Measurements from ENCODE around the gene GALK2.
A peak's percentile ranks its signal among the peaks of the same experiment; 100 is the strongest.
"Not testable (repeated sequence)": the region's sequence is repeated elsewhere in the genome, so short reads cannot be mapped to it uniquely, and the experiment has no call there.

Gene GALK2

DNA sequence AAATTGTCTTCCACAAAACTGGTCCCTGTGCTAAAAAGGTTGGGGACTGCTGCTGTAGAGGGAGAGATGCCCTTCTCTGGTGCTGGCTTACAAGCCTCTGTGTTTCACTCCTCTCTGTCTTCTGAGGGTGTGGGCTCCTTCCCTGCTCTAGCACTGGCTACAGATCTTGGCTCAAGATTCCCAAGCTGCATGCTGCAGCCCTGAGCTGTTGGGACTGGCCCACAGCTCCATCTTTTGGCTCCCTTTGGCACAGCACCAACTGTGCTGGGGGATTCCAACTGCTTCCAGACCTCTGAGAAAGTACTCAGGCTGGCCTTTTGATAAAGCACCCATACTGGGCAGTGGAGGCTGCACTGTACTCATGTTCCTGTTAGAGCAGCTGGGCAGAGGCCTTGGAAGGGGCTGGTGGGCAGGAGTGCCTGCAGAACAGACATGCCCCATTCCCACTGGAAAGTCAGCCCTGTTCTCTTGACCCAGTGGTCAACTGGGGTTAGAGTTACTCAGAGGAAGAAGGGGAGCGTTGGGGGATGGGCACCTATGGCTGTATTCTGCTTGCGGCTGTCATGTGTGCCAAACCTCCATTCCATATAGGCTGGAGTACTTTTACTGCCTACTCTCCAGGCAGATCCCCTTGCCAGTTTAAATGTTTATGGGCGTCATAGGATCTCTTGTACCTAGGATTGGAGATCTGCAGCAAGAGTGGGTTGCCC, 55.7 kb downstream of the GALK2 start:
- no peak for DNase-seq

DNA sequence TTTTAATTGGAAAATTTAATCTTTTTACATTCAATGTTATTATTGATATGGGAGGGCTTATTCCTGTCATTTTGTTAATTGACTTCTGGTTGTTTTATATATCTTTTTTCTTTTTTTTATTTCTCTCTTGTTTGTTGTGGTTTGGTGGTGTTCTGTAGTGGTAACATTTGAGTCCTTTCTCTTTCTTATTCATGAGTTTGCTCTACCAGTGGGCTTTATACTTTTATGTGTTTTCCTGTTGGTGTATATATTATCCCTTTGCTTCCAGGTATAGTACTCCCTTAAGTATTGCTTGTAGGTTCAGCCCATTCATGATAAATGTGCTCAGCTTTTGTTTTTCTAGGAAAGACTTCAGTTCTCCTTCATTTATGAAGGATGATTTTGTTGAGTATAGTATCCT, 57.6 kb downstream of the GALK2 start:
- DNase-seq = no peak

DNA sequence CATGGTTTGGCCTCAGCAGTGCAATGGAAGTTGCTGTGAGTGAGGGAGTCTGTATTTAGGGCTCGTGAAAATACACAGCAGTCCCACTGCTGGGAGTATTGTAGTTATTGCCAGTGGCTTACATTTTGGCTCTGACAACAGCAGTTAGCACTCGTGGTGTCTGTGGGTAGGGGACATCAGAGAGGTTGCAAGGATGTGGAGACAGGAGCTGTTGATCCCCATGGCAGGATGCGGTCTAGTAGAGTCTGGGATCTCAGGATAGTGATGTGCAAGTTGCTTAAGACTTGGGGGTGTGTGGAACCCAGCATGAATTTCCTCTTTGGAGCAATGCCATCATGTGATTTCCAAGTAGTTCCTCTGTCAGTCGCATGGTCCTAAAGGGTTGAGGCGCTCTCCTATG, 59.9 kb downstream of the GALK2 start:
- no peak for DNase-seq

DNA sequence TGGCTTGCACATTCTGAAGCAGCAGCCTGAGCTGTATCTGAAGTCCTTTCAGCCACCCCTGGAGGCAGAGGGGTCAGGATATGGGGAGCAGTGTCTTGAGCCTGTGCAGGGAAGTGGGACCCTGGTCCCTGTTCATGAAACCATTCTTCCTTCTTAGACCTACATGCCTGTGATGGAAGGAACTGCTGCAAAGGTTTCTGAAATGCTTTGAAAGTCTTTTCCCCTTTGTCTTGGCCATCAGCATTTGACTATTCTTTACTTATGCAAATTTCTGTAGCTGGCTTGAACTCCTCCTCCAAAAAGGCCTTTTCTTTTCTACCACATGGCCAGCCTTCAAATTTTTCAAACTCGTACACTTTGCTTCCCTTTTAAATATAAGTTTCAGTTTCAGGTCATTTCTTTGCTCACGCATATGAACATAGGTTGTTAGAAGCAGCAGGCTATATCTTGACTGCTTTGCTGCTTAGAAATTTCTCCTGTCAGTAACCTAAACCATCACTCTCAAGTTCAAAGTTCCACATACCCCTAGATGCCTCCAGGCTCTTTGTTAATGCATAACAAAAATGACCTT, 62.3 kb downstream of the GALK2 start:
- DNase-seq = no peak

DNA sequence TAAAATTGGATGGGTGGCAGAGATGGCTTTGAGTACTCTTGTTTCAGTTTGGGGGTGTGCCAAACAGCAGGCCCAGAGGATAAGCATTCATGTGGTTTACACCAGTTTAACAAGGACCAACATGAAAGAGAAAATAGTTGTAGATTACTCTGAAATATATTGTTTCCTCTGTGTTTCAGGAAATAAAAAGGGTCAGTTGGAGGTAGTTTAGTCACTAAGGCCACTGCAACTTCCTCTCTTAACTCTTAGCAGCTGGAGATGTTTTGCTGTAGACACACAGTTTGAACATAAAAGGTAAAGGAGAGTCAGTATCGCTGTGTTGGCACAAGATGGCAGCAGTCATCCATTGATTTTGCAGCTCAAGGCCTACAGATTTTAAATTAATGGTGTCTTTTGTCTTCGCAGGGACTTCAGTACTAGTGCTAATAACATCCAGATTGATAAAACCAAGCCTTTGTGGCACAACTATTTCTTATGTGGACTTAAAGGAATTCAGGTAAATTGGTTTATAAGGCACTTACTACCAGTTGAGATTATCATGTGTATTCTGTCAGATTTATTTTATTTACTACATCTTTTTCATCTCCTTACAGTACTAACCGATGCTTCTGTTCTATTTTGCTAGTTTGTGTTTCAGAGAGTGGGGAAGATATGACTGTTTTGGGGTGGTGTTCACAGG, 65.5 kb downstream of the GALK2 start:
- DNase-seq = peak; percentile 6 to 24

DNA sequence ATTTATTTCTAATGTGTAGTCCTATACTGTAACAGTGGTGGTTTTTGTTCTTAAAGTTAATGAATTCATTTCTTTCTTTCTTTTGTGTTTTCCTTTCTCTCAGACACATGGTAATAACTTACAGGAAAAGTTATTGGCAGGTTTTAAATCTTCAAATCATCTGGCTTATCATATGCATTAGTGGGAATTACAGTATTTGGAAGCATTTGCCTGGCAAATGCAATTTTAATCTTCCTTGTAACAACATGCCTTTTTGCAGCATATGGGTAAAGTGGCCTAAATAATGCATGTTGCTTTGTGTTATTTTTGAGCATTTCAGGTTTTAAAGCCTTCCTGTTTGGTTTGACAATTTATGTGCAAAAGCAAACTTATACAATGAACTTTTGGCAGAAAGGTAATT, 66.8 kb downstream of the GALK2 start:
- no peak for DNase-seq

DNA sequence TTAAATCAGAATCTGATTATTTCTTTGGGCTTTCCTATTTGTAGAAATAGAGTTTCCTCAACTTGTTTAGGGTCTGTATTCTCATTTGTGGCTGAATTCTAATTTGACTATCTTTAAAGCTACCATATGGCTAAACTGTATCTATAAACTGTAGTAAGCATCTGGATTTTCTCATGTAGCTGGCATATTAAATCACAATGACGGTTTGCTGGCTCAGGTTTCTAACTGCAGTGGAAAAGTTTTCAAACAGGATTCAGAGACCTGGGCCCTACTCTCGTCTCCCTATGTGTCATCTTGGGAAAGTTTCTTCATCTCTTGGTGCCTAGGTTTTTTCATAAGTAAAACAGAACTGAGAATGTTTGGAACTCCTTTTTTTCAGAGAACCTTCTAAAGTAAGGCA, 68.3 kb downstream of the GALK2 start:
- DNase-seq = no peak

DNA sequence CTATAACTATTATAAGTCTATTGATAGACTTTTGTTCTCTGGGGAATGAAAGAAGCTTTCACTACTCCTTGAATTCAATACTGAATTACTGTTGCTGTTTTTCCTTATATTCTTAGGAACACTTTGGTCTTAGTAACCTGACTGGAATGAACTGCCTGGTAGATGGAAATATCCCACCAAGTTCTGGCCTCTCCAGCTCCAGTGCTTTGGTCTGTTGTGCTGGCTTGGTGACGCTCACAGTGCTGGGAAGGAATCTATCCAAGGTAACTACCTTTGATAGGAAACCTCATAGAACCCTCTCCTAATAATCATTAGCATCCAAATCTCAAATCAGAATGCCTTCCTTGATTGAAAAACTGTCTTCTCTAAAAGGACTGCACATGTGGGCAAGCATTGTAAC, 69.1 kb downstream of the GALK2 start:
- no peak for DNase-seq

DNA sequence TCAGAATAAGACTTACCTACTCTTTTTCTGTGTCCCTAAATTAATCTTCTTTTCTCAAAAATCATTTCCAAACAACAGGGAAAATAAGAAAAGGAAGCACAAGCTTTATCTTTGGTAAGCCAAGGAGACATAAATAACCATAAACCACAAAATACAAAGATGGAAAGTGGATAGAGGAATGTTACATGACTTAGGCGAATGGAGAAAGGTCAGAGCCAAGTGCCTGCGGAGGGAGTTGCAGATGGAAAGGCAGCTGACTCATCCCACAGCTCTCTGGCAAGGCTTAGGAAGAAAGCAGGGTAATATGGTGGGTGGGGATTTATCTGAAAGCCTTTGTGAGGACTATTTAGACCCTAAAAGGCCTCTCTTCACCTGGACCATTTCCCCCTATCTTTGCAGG, 72.8 kb downstream of the GALK2 start:
- no peak for DNase-seq

DNA sequence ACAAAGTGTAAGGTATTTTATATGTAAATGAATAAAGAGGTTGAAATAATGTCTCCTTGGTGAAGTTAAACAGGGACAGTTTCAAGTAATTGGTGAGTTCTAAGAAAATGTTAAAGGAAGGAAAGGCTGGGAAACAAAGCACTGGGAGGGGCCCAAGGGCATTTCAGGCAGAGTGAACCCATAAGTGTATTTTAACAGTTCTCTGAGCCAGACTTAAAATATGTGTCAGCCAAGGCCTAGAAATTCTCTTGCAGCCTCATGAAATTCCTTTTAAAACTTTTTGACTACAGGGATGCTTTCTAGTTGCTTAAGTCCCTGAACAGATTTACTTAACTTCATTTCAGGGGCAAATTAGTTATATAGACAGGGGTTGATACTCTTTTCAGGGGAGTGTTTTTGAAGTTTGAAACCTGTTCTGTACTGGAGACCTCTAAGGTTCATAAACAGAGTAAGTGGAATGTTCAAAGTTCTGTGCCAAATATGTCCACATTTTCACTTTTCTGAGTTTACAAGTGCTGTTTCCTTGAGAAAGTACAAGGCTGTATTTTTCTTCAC, 77.6 kb downstream of the GALK2 start:
- no peak for DNase-seq

DNA sequence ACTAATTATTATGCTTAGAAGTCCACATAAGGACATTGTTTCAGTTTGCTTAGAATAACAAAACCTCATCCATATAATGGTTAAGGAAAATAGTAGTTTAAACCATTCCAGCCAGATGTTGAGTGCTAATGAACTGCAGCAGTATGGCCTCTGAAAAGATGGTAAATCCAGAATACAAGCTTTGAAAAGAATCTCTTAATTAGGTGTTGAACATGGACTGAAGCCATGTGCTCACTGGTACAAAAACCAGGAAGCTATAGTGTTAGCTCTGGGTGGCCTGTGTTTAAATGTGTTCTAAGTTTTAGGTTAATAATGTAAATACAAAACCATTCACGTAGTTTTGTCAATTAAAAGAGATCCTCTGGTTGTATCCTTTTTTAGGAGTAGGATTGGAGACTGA, 78.2 kb downstream of the GALK2 start:
- no peak for DNase-seq

DNA sequence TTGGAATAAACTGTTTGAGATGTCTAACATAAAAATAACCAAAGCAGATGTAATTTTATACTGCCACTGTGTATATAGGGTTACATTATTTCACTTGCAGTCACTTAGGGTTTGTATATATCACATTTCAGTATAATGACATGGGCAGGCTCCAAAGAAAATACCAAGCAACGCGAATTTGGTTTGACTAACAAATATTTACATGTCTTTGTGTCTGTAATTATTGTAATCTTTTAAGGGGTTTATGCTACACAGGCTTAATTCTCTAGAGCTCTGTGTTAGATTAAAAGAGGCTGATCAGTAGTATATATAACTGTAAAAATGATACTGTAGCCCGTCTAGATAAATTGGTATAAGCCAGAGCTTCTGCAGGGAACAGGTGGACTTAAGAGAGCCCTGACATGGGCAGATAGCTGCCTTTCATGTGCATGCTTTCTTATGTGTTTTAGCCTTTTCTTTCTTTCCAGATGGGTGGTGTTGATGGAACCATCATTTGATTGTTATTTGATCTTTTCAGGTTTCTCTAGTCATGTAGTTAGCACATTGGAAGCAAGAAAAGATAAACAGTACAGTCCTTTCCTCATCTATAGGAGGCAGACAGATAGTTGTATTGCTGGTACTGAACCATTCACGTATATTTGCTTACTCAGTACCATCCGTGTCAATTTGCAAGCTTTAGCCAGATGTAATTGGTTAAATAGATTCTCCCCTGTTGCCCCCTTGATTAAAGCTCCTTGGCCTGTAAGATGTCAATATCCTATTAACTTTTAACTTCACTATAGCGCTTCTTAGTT, 86.1 kb downstream of the GALK2 start:
- DNase-seq = no peak

DNA sequence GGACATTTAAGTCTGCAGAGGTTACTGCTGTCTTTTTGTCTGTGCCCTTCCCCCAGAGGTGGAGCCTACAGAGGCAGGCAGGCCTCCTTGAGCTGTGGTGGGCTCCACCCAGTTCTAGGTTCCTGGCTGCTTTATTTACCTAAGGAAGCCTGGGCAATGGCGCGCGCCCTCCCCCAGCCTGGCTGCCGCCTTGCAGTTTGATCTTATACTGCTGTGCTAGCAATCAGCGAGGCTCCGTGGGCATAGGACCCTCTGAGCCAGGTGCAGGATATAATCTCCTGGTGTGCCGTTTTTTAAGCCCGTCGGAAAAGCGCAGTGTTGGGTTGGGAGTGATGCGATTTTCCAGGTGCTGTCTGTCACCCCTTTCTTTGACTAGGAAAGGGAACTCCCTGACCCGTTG, 95.1 kb downstream of the GALK2 start:
- not testable (repeated sequence) for DNase-seq

DNA sequence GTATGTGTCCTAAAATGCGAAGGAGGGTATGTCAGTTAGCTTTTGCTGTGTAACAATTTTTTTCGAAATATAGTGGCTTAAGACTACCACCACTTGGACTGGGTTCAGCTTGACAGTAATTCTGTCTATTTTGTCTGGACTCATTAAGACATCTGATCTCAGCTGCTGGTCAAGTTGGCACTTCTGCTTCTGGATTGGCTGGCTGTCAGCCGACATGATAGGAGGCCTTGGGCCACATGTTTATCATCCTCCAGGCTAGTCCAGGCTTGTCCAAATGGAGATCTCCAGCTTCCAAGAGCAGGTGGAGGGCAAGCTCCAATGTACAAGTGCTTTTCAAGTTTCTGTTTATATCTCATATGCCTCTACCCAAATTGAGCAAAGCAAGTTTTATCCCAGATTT, 95.9 kb downstream of the GALK2 start:
- no peak for DNase-seq

DNA sequence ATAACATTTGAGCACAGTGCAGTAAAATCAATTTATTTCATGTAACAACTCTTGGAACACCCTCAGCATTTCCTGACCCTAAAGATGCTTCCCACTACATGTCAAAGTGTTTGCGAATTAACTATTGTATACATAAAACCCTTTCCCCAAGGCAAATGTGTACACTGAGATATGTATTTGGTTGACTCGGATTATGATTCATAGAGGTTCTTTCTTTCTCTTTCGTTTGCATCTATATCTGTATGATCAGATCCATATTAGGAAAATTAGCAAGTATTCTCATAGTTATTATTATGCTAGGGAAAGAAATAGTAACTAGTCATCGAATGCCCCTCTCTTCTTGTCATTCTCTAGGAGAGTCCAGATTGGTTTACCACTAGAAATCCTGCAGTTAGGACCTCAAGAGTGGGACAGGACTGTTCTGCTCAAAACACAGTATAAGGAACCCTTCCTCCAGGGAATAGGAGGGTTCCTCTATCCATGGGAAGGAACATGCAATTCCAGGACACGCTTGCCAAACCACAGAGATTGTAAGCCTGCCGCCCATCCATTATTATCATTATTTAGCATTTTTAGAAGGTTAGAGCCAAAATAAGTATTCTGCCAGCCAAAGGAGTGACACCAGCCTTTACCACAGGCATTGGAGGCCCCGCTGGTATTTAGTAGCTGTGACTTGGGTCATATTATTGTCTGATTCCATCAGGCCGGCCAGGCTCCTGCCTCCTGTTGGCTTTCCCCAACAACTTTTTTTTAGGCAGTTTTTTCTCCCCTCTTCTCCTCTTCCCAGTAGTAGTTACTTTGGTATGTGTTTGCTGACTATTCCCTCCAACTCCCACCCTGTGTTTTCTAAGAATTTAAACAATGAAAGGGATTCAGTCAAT, 100.7 kb downstream of the GALK2 start:
- DNase-seq = no peak

DNA sequence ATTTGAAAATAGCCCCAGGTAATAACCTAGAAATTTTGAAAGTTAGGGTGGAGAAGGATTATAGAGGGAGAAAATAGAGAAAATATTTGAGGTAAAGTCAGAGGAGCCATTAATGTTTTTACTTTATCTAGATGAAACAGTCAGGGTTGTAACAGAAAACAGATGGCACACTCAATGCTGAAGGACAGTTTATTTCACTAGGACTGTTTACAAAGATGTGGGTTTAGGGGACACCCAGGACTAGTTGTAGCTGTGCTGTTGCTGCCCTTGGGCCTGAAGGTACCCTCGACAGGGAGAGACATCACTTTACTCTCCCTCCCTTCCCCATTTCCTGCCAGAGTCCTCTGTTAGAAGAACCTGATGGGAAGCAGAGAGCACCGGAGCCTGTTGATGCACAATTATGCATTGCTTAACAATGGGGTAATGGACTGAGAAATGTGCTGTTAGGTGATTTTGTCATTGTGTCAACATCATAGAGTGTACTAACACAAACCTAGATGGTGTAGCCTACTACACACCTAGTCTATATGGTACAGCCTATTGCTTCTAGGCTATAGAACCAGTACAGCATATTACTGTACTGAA, 103.8 kb downstream of the GALK2 start:
- DNase-seq = no peak

DNA sequence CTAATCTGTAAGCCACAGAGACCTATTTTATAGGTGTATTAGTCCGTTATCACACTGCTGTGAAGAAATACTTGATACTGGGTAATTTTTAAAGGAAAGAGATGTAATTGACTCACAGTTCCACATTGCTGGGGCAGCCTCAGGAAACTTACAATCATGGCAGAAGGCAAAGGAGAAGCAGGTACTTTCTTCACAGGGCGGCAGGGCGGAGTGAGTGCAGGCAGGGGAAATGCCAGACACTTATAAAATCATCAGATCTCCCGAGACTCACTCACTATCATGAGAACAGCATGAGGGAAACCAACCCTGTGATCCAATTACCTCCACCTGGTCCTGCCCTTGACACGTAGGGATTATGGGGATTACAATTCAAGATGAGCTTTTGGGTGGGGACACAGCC, 108.7 kb downstream of the GALK2 start:
- DNase-seq = no peak

DNA sequence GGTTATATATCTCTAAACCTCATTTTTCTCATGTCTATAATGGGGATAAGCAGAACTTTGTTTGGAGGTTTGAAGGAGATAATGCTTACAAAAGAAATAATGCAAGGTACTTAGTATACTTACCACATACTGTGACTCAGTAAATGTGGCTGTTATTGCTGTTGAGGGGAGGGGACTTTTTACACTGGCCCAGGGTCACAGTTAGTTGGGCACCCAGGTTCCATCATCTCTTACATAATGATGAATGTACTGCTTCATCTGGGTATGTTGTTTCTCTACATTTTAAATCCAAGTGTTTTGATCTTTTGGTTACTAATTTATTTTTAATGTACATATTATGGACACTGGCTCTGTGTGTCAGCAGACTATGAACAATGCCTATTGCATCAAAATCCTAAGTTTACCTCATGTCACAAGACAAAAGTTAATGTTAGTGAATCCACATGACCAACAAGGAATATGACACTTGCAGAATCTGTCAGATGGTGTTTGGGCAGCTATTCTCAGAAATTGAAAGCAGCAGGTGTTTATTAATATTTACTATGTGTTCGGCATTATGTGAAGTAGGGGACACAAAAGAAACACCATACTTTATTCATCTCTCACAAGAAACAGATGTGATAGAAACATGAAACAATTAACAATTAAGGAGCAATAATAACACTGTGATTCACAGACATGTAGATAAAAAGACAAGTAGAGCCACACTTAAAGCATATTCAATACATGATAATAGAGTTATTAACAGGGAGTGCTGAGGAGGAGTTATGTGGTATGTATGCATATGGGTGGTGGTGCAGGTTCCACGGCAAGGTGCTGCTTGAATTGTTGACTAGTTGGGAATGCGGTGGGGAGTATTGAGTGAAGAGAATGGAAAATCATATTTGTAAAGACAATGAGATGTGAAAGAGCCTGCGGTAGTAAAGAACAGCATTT, 109.7 kb downstream of the GALK2 start:
- DNase-seq = no peak

DNA sequence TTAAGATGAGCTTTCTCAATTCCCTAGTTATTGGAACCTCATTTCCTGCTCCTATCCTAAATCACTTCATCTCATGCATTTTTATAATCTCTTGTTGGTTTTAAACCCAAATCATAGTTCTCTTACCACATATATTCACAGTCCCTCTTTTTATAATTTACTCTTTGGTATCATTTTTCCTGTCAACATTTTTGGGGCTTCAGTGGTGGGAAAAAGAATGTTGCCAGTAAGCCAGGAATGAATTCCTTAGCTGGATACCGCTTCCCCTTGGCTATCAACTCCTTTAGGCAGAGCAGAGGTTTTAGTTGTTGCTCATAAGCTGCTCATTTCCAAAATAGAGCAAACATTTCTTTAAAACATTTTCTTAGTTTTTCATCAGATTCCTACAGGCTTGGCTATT, 112.3 kb downstream of the GALK2 start:
- DNase-seq = no peak

DNA sequence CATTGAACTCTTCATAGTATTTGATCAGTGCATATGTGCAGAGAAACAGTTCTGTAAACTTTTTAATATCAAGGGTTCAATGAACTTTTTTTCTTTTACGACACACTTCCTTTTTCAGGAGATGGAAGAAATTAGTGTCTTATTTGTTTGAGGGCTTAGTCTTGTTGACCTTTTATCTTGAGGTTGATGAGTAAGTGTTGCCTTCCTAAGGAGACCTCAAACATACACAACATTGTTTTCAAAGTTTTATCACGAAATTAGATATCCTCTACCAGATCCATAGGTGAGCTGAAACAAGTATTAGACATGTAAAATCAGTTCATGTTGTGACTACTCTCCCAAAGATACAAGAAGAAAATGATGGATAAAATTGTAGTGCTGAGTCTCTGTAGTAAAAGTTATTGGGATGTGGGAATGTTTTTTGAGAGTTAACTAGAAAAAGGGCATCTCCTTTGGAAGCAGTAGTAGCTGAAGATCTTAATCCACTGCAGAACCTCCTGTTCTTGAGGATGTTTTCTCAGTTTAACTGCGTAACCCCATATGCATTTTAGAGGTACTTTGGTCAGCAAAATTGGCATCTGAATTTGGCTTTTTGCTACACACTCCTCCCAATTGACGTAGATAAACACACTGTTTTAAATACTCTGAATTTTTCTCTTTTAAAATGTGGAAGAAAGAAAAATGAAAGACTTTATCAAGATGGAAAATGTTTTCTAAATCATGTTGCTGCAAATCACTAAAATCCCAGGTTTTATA, 116.8 kb downstream of the GALK2 start:
- DNase-seq = no peak

All from stimulated activated CD4-positive, alpha-beta T cell treated with anti-CD3 and anti-CD28 coated beads, Interleukin-4, amount 100 ng/mL, for 4 hours (primary cell).